ENCODE results near the gene SEZ6L2.

GRCh38 chr16:29915590-29916247 lies 16.4 kb upstream of the SEZ6L2 start:
- TF ChIP-seq, protein P1, sequence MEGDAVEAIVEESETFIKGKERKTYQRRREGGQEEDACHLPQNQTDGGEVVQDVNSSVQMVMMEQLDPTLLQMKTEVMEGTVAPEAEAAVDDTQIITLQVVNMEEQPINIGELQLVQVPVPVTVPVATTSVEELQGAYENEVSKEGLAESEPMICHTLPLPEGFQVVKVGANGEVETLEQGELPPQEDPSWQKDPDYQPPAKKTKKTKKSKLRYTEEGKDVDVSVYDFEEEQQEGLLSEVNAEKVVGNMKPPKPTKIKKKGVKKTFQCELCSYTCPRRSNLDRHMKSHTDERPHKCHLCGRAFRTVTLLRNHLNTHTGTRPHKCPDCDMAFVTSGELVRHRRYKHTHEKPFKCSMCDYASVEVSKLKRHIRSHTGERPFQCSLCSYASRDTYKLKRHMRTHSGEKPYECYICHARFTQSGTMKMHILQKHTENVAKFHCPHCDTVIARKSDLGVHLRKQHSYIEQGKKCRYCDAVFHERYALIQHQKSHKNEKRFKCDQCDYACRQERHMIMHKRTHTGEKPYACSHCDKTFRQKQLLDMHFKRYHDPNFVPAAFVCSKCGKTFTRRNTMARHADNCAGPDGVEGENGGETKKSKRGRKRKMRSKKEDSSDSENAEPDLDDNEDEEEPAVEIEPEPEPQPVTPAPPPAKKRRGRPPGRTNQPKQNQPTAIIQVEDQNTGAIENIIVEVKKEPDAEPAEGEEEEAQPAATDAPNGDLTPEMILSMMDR (IDR thresholded peaks at IDR 0.05; ENCODE audit: low read depth, low read length): no peak
- TF ChIP-seq EZH2phosphoT487 (IDR thresholded peaks at IDR 0.05; ENCODE audit: low read depth): no peak
